PC-9 (cell line): ENCODE data around the gene HSPA12B.

Source experiments
- CTCF ChIP-seq: fragments of 200-600 bp; sonication (generic); conservative IDR thresholded peaks from 2 replicates; pipeline ENCODE4 v1.6.1; 2017; ENCODE audit warnings: mixed run types, antibody characterized with exemption, mild to moderate bottlenecking, moderate library complexity
- EZH2 ChIP-seq: fragments of 200-600 bp; sonication (generic); IDR thresholded peaks from 2 replicates; pipeline ENCODE4 v1.8.0; 2017; ENCODE audit warnings: antibody characterized with exemption, low read depth

DNA sequence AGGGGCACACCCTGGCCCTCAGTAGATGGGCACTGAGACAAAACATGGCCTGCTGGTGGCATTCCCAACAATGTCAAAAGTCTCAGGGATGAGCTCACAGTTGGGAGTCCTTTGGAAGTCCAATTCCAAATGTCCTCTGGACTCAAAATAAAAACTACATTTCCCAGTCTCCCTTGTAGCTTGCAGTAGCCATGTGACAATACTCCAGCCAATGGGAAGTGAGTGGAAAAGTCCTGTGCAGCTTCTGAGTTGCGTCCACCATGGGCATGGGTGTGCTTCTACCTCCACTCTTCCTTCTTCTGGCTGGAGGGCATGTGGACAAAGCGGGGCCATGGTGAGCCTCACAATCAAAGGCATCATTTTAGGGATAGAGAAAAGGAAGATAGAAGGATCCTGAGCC, 44.8 kb upstream of the HSPA12B start:
- TF ChIP-seq CTCF = no peak
- no peak for TF ChIP-seq EZH2
